Measurements from ENCODE around the gene PHACTR3. TPM values are rescaled to one million over a fixed set of nuclear protein-coding genes. Genes with fewer than 3 reads are reported as not detected.

PHACTR3 gene
- total and polyA plus RNA-seq, 10 donors: 1.4 to 15.0 (median 8.6) TPM

- Histone ChIP-seq H3K27me3 (replicated peaks in 1 of 7) (peaks cover 0 to 26% (median 0%) of the 10 kb centered on the region in 7 donors), H3K4me3 (no peak overlapping the region), H3K9me3 (no peaks in the 10 kb centered on the region), H3K27ac (no peak overlapping the region), H3K4me1 (no peaks in the 10 kb centered on the region), H3K36me3 (no peaks in the 10 kb centered on the region)
- DNase-seq: no peak
- intact Hi-C loops (cut with DNase I; ENCODE audit: low total_unique reads): no loop called here
- WGBS, 5 donors: 70 to 79% (median 77%) methylated on average over 10 of the region's 10 CpGs
- TF ChIP-seq POLR2A (IDR thresholded peaks at IDR 0.05) (no peak), CTCF (IDR thresholded peaks at IDR 0.05 in 8 of 11, conservative IDR thresholded peaks at IDR 0.05 in 3 of 11) (no peak), POLR2AphosphoS5 (IDR thresholded peaks at IDR 0.05) (no peak)
Observed at GRCh38 chr20:59682603-59683002, 78.3 kb downstream of the PHACTR3 start.

DNA sequence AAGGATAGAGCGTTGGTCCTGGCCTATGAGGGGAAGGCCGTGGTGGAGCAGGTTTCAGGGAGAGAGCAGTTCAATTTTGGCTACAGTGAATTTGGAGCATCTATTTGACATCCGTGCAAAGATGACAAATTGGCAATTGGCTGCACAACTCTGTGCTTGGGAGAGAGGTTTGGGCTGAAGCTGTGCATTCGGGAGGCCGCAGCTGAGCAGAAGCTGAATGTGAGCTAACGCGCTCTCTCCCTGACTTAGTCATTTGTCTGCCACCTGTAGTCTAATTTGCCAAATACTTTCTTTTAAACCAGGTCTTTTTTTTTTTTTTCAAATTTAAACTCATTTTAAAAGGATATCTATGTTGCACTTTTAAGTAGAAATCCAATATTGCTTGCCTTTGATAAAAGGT is 78.8 kb downstream of the PHACTR3 start:
- intact Hi-C loops (cut with DNase I; ENCODE audit: low total_unique reads): no loop called here
- Histone ChIP-seq H3K27me3 (replicated peaks in 1 of 7) (peaks cover 0 to 20% (median 0%) of the 10 kb centered on the region in 7 donors), H3K36me3 (no peaks in the 10 kb centered on the region), H3K9me3 (no peaks in the 10 kb centered on the region), H3K27ac (no peak overlapping the region), H3K4me1 (no peaks in the 10 kb centered on the region), H3K4me3 (no peak overlapping the region)
- TF ChIP-seq CTCF (IDR thresholded peaks at IDR 0.05 in 8 of 11, conservative IDR thresholded peaks at IDR 0.05 in 3 of 11) (no peak), POLR2A (IDR thresholded peaks at IDR 0.05) (no peak), POLR2AphosphoS5 (IDR thresholded peaks at IDR 0.05) (no peak)
- no peak for DNase-seq
- WGBS, 5 donors: 87 to 95% (median 90%) methylated on average over 7 of the region's 7 CpGs

GRCh38 chr20:59684685-59685242 is 80.4 kb downstream of the PHACTR3 start:
- intact Hi-C loops (cut with DNase I; ENCODE audit: low total_unique reads): no loop called here
- peaks cover 0 to 14% (median 0%) of the 10 kb centered on the region in 7 donors for H3K27me3 ChIP-seq (replicated peaks in 1 of 7)
- no peaks in the 10 kb centered on the region for H3K36me3 ChIP-seq
- H3K9me3 ChIP-seq: no peaks in the 10 kb centered on the region
- no peaks in the 10 kb centered on the region for H3K4me1 ChIP-seq
- DNase-seq: no peak
- H3K27ac ChIP-seq: no peak overlapping the region
- no peak overlapping the region for H3K4me3 ChIP-seq
- TF ChIP-seq CTCF (IDR thresholded peaks at IDR 0.05 in 8 of 11, conservative IDR thresholded peaks at IDR 0.05 in 3 of 11) (no peak), POLR2A (IDR thresholded peaks at IDR 0.05) (no peak), POLR2AphosphoS5 (IDR thresholded peaks at IDR 0.05) (no peak)
- WGBS, 5 donors: 76 to 94% (median 83%) methylated on average over 6 to 9 of the region's 9 CpGs

DNA sequence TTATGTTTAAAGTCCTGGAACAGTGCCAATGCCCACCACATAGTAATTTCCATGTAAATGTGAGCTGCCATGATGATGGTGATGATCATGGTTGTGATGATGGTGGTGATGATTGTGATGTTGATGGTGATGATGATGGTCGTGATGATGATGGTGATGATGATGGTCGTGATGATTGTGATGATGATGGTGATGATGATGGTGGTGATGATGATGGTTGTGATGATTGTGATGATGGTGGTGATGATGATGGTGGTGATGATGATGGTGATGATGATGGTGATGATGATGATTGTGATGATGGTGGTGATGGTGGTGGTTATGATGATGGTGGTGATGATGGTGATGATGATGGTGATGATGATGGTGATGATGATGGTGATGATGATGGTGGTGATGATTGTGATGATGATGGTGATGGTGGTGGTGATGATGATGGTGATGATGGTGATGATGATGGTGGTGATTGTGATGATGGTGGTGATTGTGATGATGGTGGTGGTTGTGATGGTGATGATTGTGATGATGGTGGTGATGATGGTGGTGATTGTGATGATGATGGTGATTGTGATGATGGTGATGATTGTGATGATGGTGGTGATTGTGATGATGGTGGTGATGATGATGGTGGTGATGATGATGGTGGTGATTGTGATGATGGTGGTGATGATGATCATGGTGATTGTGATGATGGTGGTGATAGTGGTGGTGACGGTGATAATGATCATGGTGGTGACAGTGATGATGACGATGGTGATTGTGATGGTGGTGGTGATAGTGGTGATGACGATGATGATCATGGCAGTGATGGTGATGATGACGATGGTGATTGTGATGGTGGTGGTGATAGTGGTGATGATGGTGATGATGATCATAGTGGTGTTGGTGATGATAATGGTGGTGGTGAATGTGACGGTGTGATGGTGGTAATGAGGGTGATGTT is 82.3 kb downstream of the PHACTR3 start:
- no peak overlapping the region for H3K27ac ChIP-seq
- no peak for DNase-seq
- H3K36me3 ChIP-seq: no peaks in the 10 kb centered on the region
- no peaks in the 10 kb centered on the region for H3K4me1 ChIP-seq
- no peak overlapping the region for H3K4me3 ChIP-seq
- H3K27me3 ChIP-seq (replicated peaks in 1 of 7): peaks cover 0 to 22% (median 0%) of the 10 kb centered on the region in 7 donors
- TF ChIP-seq POLR2AphosphoS5 (IDR thresholded peaks at IDR 0.05): no peak
- intact Hi-C loops (cut with DNase I; ENCODE audit: low total_unique reads): no loop called here
- WGBS, 5 donors: 92 to 97% (median 96%) methylated on average over 7 of the region's 7 CpGs
- no peaks in the 10 kb centered on the region for H3K9me3 ChIP-seq

Data from spleen (tissue), 11 donors.